ENCODE data around the gene ZNF208.
"Not testable (repeated sequence)": the region's sequence is repeated elsewhere in the genome, so short reads cannot be mapped to it uniquely, and the experiment has no call there.

ZNF208 gene

DNA sequence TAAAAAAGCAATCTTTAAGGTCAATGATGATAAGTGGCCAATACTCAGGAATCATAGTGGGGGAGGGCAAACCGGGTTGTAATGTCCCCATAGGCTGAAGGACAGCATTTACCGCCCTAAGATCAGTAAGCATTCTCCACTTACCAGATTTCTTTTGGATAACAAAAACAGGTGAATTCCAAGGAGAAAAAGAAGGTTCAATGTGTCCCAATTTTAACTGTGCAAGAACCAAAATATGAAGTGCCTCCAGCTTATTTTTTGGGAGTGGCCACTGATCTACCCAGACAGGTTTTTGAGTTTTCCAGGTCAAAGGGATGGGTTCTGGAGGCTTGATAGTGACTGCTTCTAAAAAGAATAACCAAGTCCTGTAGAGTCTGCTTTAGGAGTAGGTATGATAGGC is 125.2 kb downstream of the ZNF208 start:
- in situ Hi-C loops (cut with MboI; ENCODE audit: low sequenced_read_pairs) = not testable (repeated sequence)

- in situ Hi-C loops (cut with MboI; ENCODE audit: low sequenced_read_pairs) = not testable (repeated sequence)
Measured at GRCh38 chr19:21884786-21885185, 126.0 kb downstream of the ZNF208 start.

- in situ Hi-C loops (cut with MboI; ENCODE audit: low sequenced_read_pairs) = no loop called here
Measured at GRCh38 chr19:21883516-21883915, 127.2 kb downstream of the ZNF208 start.
